ENCODE results near the gene BICD1.

Gene BICD1

GRCh38 chr12:32418903-32419519 is 312.4 kb downstream of the BICD1 start:
- FAIRE-seq = no peak

- FAIRE-seq = no peak
Measured at GRCh38 chr12:32419520-32419960, 312.9 kb downstream of the BICD1 start.

GRCh38 chr12:32420356-32420755 is 313.7 kb downstream of the BICD1 start:
- FAIRE-seq = no peak

GRCh38 chr12:32423559-32423958 is 316.9 kb downstream of the BICD1 start:
- no peak for FAIRE-seq

GRCh38 chr12:32431025-32431424 is 324.4 kb downstream of the BICD1 start:
- FAIRE-seq = no peak
